KMS-11 (cell line): Measurements from ENCODE around the gene ADAMTS17.

ENCODE experiments used
- H2AFZ ChIP-seq: fragments of 200-600 bp; sonication (generic); 2 replicates; pipeline ENCODE4 v1.6.1; 2016; ENCODE audit warnings: antibody characterized with exemption, mixed run types, low read depth
- H3K27ac ChIP-seq: fragments of 200-600 bp; sonication (generic); 2 replicates; pipeline ENCODE4 v1.6.1; 2016; ENCODE audit warnings: mild to moderate bottlenecking, mixed run types
- H3K27me3 ChIP-seq: fragments of 200-600 bp; sonication (generic); 2 replicates; pipeline ENCODE4 v1.6.1; 2017; ENCODE audit warnings: mild to moderate bottlenecking, low read depth, mixed run types, moderate library complexity; ENCODE audit not compliant: insufficient read depth
- H3K36me3 ChIP-seq: fragments of 200-600 bp; sonication (generic); 2 replicates; pipeline ENCODE4 v1.6.1; 2017; ENCODE audit warnings: mild to moderate bottlenecking, mixed run types; ENCODE audit not compliant: insufficient read depth
- H3K4me1 ChIP-seq: fragments of 200-600 bp; sonication (generic); 2 replicates; pipeline ENCODE4 v1.6.1; 2016; ENCODE audit warnings: mild to moderate bottlenecking, low read depth, mixed run types; ENCODE audit not compliant: poor library complexity, severe bottlenecking
- H3K4me2 ChIP-seq: fragments of 200-600 bp; sonication (generic); 2 replicates; pipeline ENCODE4 v1.7.0; 2016; ENCODE audit warnings: mild to moderate bottlenecking, mixed run types
- H3K4me3 ChIP-seq: fragments of 200-600 bp; sonication (generic); IDR thresholded peaks from 2 replicates; pipeline ENCODE4 v1.6.1; 2017; ENCODE audit warnings: low read depth, low read length, mixed read lengths; ENCODE audit not compliant: insufficient read depth
- H3K79me2 ChIP-seq: fragments of 200-600 bp; sonication (generic); 2 replicates; pipeline ENCODE4 v1.6.1; 2016; ENCODE audit warnings: low read depth, mixed run types; ENCODE audit not compliant: insufficient read depth
- H3K9ac ChIP-seq: fragments of 200-600 bp; sonication (generic); 2 replicates; pipeline ENCODE4 v1.6.1; 2016; ENCODE audit warnings: mild to moderate bottlenecking, mixed run types
- H4K20me1 ChIP-seq: fragments of 200-600 bp; sonication (generic); 2 replicates; pipeline ENCODE4 v1.6.1; 2016; ENCODE audit warnings: mild to moderate bottlenecking, mixed run types; ENCODE audit not compliant: insufficient read depth
- CTCF ChIP-seq: fragments of 200-600 bp; sonication (generic); conservative IDR thresholded peaks from 2 replicates; pipeline ENCODE4 v1.6.1; 2017; ENCODE audit warnings: low read depth, mild to moderate bottlenecking, antibody characterized with exemption, low read length, moderate library complexity, mixed read lengths

ADAMTS17 gene

GRCh38 chr15:100230784-100231183 is 111.0 kb downstream of the ADAMTS17 start:
- no peak overlapping the region for H3K27ac ChIP-seq
- no peak overlapping the region for H2AFZ ChIP-seq
- no peak for TF ChIP-seq CTCF
- no peaks in the 10 kb centered on the region for H3K36me3 ChIP-seq
- H3K27me3 ChIP-seq: no peaks in the 10 kb centered on the region
- no peak overlapping the region for H3K4me2 ChIP-seq
- no peaks in the 10 kb centered on the region for H4K20me1 ChIP-seq
- no peak overlapping the region for H3K4me3 ChIP-seq
- H3K4me1 ChIP-seq: no peaks in the 10 kb centered on the region
- no peaks in the 10 kb centered on the region for H3K79me2 ChIP-seq
- no peak overlapping the region for H3K9ac ChIP-seq

GRCh38 chr15:100229181-100230163 is 112.3 kb downstream of the ADAMTS17 start:
- no peaks in the 10 kb centered on the region for H3K79me2 ChIP-seq
- H3K9ac ChIP-seq: no peak overlapping the region
- no peaks in the 10 kb centered on the region for H3K27me3 ChIP-seq
- no peak overlapping the region for H2AFZ ChIP-seq
- no peak overlapping the region for H3K27ac ChIP-seq
- H3K36me3 ChIP-seq: no peaks in the 10 kb centered on the region
- TF ChIP-seq CTCF: no peak
- H3K4me3 ChIP-seq: no peak overlapping the region
- H3K4me1 ChIP-seq: no peaks in the 10 kb centered on the region
- H3K4me2 ChIP-seq: no peak overlapping the region
- H4K20me1 ChIP-seq: no peaks in the 10 kb centered on the region

GRCh38 chr15:100227781-100228180 is 114.0 kb downstream of the ADAMTS17 start:
- no peak overlapping the region for H3K4me3 ChIP-seq
- TF ChIP-seq CTCF: no peak
- H2AFZ ChIP-seq: no peak overlapping the region
- H3K36me3 ChIP-seq: no peaks in the 10 kb centered on the region
- H3K4me1 ChIP-seq: no peaks in the 10 kb centered on the region
- H4K20me1 ChIP-seq: no peaks in the 10 kb centered on the region
- no peak overlapping the region for H3K27ac ChIP-seq
- H3K27me3 ChIP-seq: no peaks in the 10 kb centered on the region
- H3K79me2 ChIP-seq: no peaks in the 10 kb centered on the region
- H3K9ac ChIP-seq: no peak overlapping the region
- no peak overlapping the region for H3K4me2 ChIP-seq

- Histone ChIP-seq H3K4me2 (no peak overlapping the region), H3K36me3 (no peaks in the 10 kb centered on the region), H3K27ac (no peak overlapping the region), H3K4me1 (no peaks in the 10 kb centered on the region), H3K27me3 (no peaks in the 10 kb centered on the region), H3K4me3 (no peak overlapping the region), H4K20me1 (no peaks in the 10 kb centered on the region), H3K79me2 (no peaks in the 10 kb centered on the region), H2AFZ (no peak overlapping the region), H3K9ac (no peak overlapping the region)
- TF ChIP-seq CTCF: no peak
These were observed 115.7 kb downstream of the ADAMTS17 start for GRCh38 chr15:100226107-100226506.
